D721Med (cell line): ENCODE results near the gene SHLD1.

ENCODE experiments used
- DNase-seq: peaks from one replicate; pipeline ENCODE4 v3.0.0; 2011; ENCODE audit warnings: low spot score; ENCODE audit not compliant: insufficient read length
- FAIRE-seq: peaks from 2 replicates; lab custom pipeline; 2011; peaks lifted over from hg19 to GRCh38; lab: Jason Lieb, UNC
- CTCF ChIP-seq: IDR thresholded peaks from 2 replicates; pipeline ENCODE4 v1.5.1; 2012; ENCODE audit warnings: mild to moderate bottlenecking, control low read depth; ENCODE audit not compliant: insufficient read depth; ENCODE audit errors: missing control alignments

SHLD1 gene

DNA sequence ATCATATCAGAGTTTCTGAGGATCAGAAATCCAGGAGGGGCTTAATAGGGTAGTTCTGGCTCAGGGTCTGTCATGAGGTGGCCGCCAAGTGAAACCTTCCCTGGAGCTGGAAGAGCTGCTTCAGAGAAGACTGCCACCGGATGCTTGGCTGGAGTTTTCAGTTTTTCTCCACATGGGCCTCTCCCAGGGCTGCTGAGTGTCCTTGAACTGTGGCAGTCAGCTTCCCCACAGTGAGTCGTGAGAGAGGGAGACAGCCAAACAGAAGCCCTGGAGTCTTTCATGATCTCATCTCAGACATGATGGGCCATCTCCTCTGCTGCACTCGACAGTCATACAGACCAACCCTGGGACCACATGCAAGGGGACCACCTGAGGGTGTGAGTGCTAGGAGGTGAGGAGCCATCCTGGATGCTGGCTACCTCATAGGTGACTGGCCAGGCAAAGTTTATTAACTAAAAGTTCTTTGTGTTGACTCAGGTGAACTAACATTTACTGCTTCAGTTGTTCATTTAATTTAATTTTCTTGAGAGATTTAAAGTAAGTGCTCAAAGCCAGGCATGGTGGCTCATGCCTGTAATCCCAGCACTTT, 71.5 kb downstream of the SHLD1 start:
- no peak for DNase-seq
- no peak for FAIRE-seq
- no peak for TF ChIP-seq CTCF

DNA sequence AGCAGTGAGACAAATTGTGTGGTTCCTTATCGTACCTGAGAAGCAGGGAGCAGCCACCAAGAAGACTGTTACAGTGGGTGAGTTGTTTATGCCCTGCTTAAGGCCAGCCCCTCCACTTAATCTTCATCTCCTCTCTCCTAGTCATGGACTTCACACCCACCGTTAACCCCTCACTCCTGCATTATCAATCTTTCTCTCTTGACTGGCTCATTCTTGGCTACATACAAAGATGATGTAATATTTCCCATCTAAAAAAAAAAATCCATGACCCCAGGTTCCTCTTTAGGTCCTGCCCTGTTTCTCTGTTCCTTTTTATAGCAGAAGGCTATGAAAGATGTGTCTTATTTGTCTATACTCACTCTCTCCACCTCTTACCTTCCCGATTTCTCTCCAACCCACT, 72.4 kb downstream of the SHLD1 start:
- DNase-seq = no peak
- no peak for TF ChIP-seq CTCF
- no peak for FAIRE-seq

- TF ChIP-seq CTCF = no peak
- DNase-seq = no peak
- FAIRE-seq = no peak
Measured at GRCh38 chr20:5825130-5825719, 75.0 kb downstream of the SHLD1 start.

DNA sequence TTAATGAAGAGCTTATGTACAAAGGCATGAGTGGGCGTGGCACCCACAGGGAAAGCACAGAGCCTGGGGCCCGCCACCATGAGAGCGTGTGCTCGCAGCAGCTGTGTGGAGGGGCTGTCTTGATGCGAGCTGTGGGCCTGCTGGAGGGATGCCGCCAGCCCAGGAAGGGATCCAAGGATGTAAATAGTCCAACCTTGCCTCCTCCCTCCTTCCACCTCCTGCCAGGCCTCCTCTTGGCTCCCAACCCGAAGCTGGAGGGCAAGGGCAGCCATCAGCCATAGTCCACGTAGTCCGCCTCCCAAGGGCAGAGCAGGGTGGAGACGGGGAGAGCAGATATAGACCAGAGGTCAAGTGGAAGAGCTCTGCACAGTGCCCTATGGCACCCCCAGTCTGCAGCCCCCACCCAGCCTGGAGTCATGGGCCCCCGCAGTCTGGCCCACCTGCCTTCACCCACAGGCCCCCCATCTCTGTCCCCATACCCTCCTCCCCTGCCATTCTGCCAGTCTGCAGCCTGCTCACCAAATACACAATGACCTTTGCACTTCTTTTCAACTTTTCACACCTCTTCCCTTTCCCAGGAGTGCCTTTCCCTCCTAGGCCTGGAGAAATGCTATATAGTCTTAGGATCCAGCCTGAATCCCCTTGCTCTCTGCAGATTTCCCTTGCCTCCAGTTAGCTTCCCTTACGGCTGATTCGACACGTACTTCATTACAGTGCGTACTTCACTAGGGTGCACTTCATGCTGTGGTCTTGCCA, 77.1 kb downstream of the SHLD1 start:
- DNase-seq (no peak), FAIRE-seq (no peak)
- no peak for TF ChIP-seq CTCF

- no peak for TF ChIP-seq CTCF
- DNase-seq = no peak
- no peak for FAIRE-seq
Measured at GRCh38 chr20:5827861-5828260, 77.7 kb downstream of the SHLD1 start.

DNA sequence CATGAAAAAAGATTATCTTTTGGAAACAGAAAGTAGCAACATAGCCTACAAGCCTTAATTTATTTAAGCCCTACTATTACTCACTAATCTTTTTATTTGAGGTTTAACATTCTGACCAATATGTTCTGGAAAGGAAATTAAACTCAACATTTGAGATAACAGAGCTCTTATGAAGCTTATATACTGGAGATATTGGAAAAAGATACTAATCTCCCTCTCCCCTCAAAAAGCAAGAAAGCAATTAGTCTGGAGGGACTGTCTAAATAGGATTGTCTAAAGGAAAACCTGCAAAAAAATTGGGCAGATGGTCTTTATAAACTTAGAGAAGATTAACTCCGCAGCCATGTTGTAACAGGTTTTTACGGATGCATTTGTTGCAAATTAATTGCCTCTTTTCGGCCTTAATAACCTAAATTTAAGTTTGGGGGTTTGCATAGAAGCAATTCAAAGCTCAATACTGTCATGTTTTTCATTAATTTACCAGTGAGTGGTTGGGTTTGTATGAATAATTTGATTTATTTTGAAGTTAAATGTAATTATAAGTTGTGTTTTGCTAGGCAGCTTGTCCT, 79.1 kb downstream of the SHLD1 start:
- DNase-seq (peak; percentile 23), FAIRE-seq (no peak)
- TF ChIP-seq CTCF = no peak
